K562 (cell line): Measurements from ENCODE around the gene GJA10. TPM values are rescaled to one million over a fixed set of nuclear protein-coding genes. Genes with fewer than 3 reads are reported as not detected.

ENCODE experiments used
- MGA ChIP-seq: fragments of 450-650 bp; IDR thresholded peaks from 2 replicates; pipeline ENCODE4 v1.6.1; 2016; ENCODE audit warnings: mild to moderate bottlenecking, moderate library complexity
- THRA ChIP-seq: fragments of 450-650 bp; IDR thresholded peaks from 2 replicates; pipeline ENCODE4 v1.6.1; 2017; ENCODE audit warnings: mild to moderate bottlenecking, moderate library complexity
- ZEB2 ChIP-seq: fragments of 450-650 bp; IDR thresholded peaks from 2 replicates; pipeline ENCODE4 v1.6.1; 2016
- polyA plus RNA-seq, 8 experiments: library from polyadenylated mRNA; depleted of rRNA in 4 of 8; stranded (reverse) in 5 of 8; unstranded in 3 of 8; fragments of >200 nt; fragmentation: Nextera tagmentation in 2 of 8; fragmentation: Illumina TruSeq in 1 of 8; extraction: Ambion mirVana in 2 of 8; extraction: Trizol in 1 of 8; gene quantifications; 2 replicates each; pipeline versions ENCODE4 v1.2.1 to v1.2.3, GENCODE V29; 2011 to 2014; ENCODE audit warnings: inconsistent platforms in 1 of 8, missing spikeins in 1 of 8
- total RNA-seq, 7 experiments: library from RNA; depleted of rRNA in 6 of 7; stranded (reverse); fragments of >200 nt in 6 of 7; fragmentation: Illumina TruSeq in 2 of 7; extraction: Trizol in 2 of 7; gene quantifications; 2 replicates each; pipeline versions ENCODE4 v1.2.1 to v1.2.3, GENCODE V29; 2011 to 2021; ENCODE audit warnings: low replicate concordance in 1 of 7
- TF ChIP-seq, protein P1 (sequence below), 2 experiments: fragments of 450-650 bp in 1 of 2; sonication (generic) in 1 of 2; formaldehyde crosslinking; conservative IDR thresholded peaks; 2 replicates each; pipeline versions ENCODE4 v1.4.0 to v1.8.1; 2020 to 2022; ENCODE audit warnings: mild to moderate bottlenecking in 1 of 2, missing genetic modification reagents in 1 of 2
- TF ChIP-seq, protein P2 (sequence below): fragments of 450-650 bp; IDR thresholded peaks from 2 replicates; pipeline ENCODE4 v1.6.1; 2017; ENCODE audit warnings: antibody characterized with exemption, mild to moderate bottlenecking

The GJA10 gene
- total and polyA plus RNA-seq, 9 of the 15 experiments (the other 6 are each of a cell fraction or from before 2014, with no cell fraction given) = not detected

- TF ChIP-seq, protein P1, sequence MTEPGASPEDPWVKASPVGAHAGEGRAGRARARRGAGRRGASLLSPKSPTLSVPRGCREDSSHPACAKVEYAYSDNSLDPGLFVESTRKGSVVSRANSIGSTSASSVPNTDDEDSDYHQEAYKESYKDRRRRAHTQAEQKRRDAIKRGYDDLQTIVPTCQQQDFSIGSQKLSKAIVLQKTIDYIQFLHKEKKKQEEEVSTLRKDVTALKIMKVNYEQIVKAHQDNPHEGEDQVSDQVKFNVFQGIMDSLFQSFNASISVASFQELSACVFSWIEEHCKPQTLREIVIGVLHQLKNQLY (CRISPR knock-in tag; conservative IDR thresholded peaks at IDR 0.05) = no peak
- TF ChIP-seq, protein P2, sequence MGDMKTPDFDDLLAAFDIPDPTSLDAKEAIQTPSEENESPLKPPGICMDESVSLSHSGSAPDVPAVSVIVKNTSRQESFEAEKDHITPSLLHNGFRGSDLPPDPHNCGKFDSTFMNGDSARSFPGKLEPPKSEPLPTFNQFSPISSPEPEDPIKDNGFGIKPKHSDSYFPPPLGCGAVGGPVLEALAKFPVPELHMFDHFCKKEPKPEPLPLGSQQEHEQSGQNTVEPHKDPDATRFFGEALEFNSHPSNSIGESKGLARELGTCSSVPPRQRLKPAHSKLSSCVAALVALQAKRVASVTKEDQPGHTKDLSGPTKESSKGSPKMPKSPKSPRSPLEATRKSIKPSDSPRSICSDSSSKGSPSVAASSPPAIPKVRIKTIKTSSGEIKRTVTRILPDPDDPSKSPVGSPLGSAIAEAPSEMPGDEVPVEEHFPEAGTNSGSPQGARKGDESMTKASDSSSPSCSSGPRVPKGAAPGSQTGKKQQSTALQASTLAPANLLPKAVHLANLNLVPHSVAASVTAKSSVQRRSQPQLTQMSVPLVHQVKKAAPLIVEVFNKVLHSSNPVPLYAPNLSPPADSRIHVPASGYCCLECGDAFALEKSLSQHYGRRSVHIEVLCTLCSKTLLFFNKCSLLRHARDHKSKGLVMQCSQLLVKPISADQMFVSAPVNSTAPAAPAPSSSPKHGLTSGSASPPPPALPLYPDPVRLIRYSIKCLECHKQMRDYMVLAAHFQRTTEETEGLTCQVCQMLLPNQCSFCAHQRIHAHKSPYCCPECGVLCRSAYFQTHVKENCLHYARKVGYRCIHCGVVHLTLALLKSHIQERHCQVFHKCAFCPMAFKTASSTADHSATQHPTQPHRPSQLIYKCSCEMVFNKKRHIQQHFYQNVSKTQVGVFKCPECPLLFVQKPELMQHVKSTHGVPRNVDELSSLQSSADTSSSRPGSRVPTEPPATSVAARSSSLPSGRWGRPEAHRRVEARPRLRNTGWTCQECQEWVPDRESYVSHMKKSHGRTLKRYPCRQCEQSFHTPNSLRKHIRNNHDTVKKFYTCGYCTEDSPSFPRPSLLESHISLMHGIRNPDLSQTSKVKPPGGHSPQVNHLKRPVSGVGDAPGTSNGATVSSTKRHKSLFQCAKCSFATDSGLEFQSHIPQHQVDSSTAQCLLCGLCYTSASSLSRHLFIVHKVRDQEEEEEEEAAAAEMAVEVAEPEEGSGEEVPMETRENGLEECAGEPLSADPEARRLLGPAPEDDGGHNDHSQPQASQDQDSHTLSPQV = no peak
- TF ChIP-seq ZEB2 (no peak), THRA (no peak), MGA (no peak)
Observed at GRCh38 chr6:89936177-89936576, 41.9 kb downstream of the GJA10 start (continued).
